Upper lobe of left lung (tissue), 4 donors: ENCODE measurements around the gene NFRKB.

Source experiments
- EP300 ChIP-seq, 4 donors: sonication (generic); formaldehyde crosslinking; IDR thresholded peaks; one replicate each; pipeline ENCODE4 v1.5.1; 2017; ENCODE audit warnings: antibody characterized with exemption in 4 of 4, control low read depth in 2 of 4
- POLR2A ChIP-seq, 4 donors: fragments of 450-650 bp; IDR thresholded peaks; one replicate each; pipeline ENCODE4 v1.5.1; 2016 to 2017; ENCODE audit warnings: antibody characterized with exemption in 4 of 4, mild to moderate bottlenecking in 2 of 4
- POLR2AphosphoS5 ChIP-seq, 2 donors: sonication (generic); formaldehyde crosslinking; IDR thresholded peaks; one replicate each; pipeline ENCODE4 v1.5.1; 2017; ENCODE audit warnings: antibody characterized with exemption in 2 of 2
- TF ChIP-seq, protein P1 (sequence below), 6 experiments: fragments of 450-650 bp in 4 of 6; fragments of 200-600 bp in 2 of 6; sonication (generic) in 2 of 6; IDR thresholded peaks; one replicate each; pipeline ENCODE4 v1.5.1; 2016 to 2019; ENCODE audit warnings: antibody characterized with exemption in 6 of 6

DNA sequence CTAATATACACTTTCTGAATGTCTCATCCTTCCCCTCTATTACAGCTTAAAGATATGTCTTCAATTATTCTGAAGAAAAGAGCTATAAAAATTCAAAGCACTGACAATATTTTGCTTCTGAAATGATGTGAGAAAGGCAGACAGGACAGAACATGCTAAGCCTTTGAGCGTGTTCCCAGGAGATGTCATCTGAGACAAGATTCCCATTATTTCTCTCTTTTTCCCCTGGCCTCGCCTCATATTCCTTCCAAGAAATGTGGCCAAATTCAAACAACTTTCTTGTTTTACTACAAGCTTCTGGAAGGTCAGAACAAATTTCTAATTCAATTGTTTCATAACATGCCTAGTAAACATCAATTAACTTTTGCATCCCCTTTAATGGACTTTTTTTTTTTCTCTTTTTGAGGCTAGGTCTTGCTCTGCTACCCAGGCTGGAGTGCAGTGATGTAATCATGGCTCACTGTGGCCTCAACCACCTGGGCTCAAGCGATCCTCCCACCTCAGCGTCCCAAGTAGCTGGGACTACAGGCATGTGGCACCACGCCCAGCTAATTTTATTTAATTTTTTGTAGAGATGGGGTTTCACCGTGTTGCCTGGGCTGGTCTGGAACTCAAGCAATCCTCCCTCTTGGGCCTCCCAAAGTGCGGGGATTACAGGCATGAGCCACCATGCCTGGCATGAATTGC lies 37.1 kb upstream of the NFRKB start:
- TF ChIP-seq, protein P1, sequence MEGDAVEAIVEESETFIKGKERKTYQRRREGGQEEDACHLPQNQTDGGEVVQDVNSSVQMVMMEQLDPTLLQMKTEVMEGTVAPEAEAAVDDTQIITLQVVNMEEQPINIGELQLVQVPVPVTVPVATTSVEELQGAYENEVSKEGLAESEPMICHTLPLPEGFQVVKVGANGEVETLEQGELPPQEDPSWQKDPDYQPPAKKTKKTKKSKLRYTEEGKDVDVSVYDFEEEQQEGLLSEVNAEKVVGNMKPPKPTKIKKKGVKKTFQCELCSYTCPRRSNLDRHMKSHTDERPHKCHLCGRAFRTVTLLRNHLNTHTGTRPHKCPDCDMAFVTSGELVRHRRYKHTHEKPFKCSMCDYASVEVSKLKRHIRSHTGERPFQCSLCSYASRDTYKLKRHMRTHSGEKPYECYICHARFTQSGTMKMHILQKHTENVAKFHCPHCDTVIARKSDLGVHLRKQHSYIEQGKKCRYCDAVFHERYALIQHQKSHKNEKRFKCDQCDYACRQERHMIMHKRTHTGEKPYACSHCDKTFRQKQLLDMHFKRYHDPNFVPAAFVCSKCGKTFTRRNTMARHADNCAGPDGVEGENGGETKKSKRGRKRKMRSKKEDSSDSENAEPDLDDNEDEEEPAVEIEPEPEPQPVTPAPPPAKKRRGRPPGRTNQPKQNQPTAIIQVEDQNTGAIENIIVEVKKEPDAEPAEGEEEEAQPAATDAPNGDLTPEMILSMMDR (IDR thresholded peaks at IDR 0.05) = no peak
- TF ChIP-seq POLR2AphosphoS5 (IDR thresholded peaks at IDR 0.05) (no peak), EP300 (IDR thresholded peaks at IDR 0.05) (no peak), POLR2A (IDR thresholded peaks at IDR 0.05) (no peak)
